ENCODE results near the gene TIMP4. TPM values are rescaled to one million over a fixed set of nuclear protein-coding genes. Genes with fewer than 3 reads are reported as not detected.

Gene TIMP4
- polyA plus RNA-seq, 1 donor (not counting 4 experiments of a cell fraction or from before 2014, with no cell fraction given): 0.07 TPM

GRCh38 chr3:12194209-12194608 is 35.5 kb upstream of the TIMP4 start:
- peak overlapping the region in 1 of 3 experiments; percentile 12 for H3K4me3 ChIP-seq (ENCODE audit: control insufficient read depth in 2 of 3, extremely low read depth in 1 of 3, insufficient read depth in 2 of 3, low read depth in 1 of 3, low read length in 3 of 3)
- H3K4me2 ChIP-seq (ENCODE audit: control insufficient read depth, extremely low read depth, insufficient read depth, low read depth, low read length): peak overlapping the region; percentile 83
- H3K9me3 ChIP-seq (ENCODE audit: control insufficient read depth, low read depth, low read length): no peaks in the 10 kb centered on the region
- no peaks in the 10 kb centered on the region for H3K79me2 ChIP-seq (ENCODE audit: control insufficient read depth, insufficient read depth, low read length)
- peaks cover 36% of the 10 kb centered on the region for H3K4me1 ChIP-seq (ENCODE audit: control insufficient read depth, extremely low read depth, insufficient read depth, low read length)
- peak overlapping the region; percentile 91 for H3K27ac ChIP-seq (ENCODE audit: control insufficient read depth, insufficient read depth, low read length)
- H4K20me1 ChIP-seq (ENCODE audit: control insufficient read depth, extremely low read depth, insufficient read depth, low read length): no peaks in the 10 kb centered on the region
- no peak overlapping the region for H2AFZ ChIP-seq (ENCODE audit: control insufficient read depth, low read length)
- H3K9me1 ChIP-seq (ENCODE audit: control insufficient read depth, extremely low read depth, insufficient read depth, low read length): no peaks in the 10 kb centered on the region
- H3K36me3 ChIP-seq (ENCODE audit: control insufficient read depth in 2 of 2, extremely low read depth in 1 of 2, insufficient read depth in 2 of 2, low read length in 2 of 2): no peaks in the 10 kb centered on the region
- DNase-seq (ENCODE audit: low read depth, low spot score) (peak; percentile 55), FAIRE-seq (peak; percentile 44)
- dilution Hi-C loops (cut with MboI; ENCODE audit: extremely low pct_ligation_motif_present, low sequenced_read_pairs): no loop called here
- peak overlapping the region; percentile 51 for H3K9ac ChIP-seq (ENCODE audit: control insufficient read depth, extremely low read depth, insufficient read depth, low read length)
- no peaks in the 10 kb centered on the region for H3K27me3 ChIP-seq (ENCODE audit: control insufficient read depth, extremely low read depth, insufficient read depth, low read length)
- TF ChIP-seq CTCF (optimal IDR thresholded peaks at IDR 0.05 in 1 of 3, IDR thresholded peaks at IDR 0.05 in 1 of 3, conservative IDR thresholded peaks at IDR 0.05 in 1 of 3; ENCODE audit: extremely low read depth in 1 of 3, insufficient read depth in 2 of 3, low read length in 3 of 3) (no peak), EZH2 (IDR thresholded peaks at IDR 0.05; ENCODE audit: low read length) (no peak)

- no peaks in the 10 kb centered on the region for H3K9me1 ChIP-seq (ENCODE audit: control insufficient read depth, extremely low read depth, insufficient read depth, low read length)
- FAIRE-seq: peak; percentile 57
- peak overlapping the region; percentile 91 for H3K27ac ChIP-seq (ENCODE audit: control insufficient read depth, insufficient read depth, low read length)
Observed at GRCh38 chr3:12193485-12194165, 34.9 kb upstream of the TIMP4 start.

More at GRCh38 chr3:12193485-12194165, 34.9 kb upstream of the TIMP4 start:
- Histone ChIP-seq H3K9ac (ENCODE audit: control insufficient read depth, extremely low read depth, insufficient read depth, low read length) (peak overlapping the region; percentile 51), H3K4me3 (ENCODE audit: control insufficient read depth in 2 of 3, extremely low read depth in 1 of 3, insufficient read depth in 2 of 3, low read depth in 1 of 3, low read length in 3 of 3) (peak overlapping the region in 1 of 3 experiments; percentile 44), H3K4me2 (ENCODE audit: control insufficient read depth, extremely low read depth, insufficient read depth, low read depth, low read length) (peak overlapping the region; percentile 83), H2AFZ (ENCODE audit: control insufficient read depth, low read length) (no peak overlapping the region), H3K4me1 (ENCODE audit: control insufficient read depth, extremely low read depth, insufficient read depth, low read length) (peaks cover 42% of the 10 kb centered on the region), H3K79me2 (ENCODE audit: control insufficient read depth, insufficient read depth, low read length) (no peaks in the 10 kb centered on the region), H4K20me1 (ENCODE audit: control insufficient read depth, extremely low read depth, insufficient read depth, low read length) (no peaks in the 10 kb centered on the region), H3K27me3 (ENCODE audit: control insufficient read depth, extremely low read depth, insufficient read depth, low read length) (no peaks in the 10 kb centered on the region), H3K9me3 (ENCODE audit: control insufficient read depth, low read depth, low read length) (no peaks in the 10 kb centered on the region), H3K36me3 (ENCODE audit: control insufficient read depth in 2 of 2, extremely low read depth in 1 of 2, insufficient read depth in 2 of 2, low read length in 2 of 2) (no peaks in the 10 kb centered on the region)
- DNase-seq (ENCODE audit: low read depth, low spot score): peak; percentile 92
- TF ChIP-seq CTCF (optimal IDR thresholded peaks at IDR 0.05 in 1 of 3, IDR thresholded peaks at IDR 0.05 in 1 of 3, conservative IDR thresholded peaks at IDR 0.05 in 1 of 3; ENCODE audit: extremely low read depth in 1 of 3, insufficient read depth in 2 of 3, low read length in 3 of 3) (no peak), EZH2 (IDR thresholded peaks at IDR 0.05; ENCODE audit: low read length) (no peak)
- dilution Hi-C loops (cut with MboI; ENCODE audit: extremely low pct_ligation_motif_present, low sequenced_read_pairs): no loop called here
